ENCODE measurements around the gene DRC7. TPM values are rescaled to one million over a fixed set of nuclear protein-coding genes. Genes with fewer than 3 reads are reported as not detected.

DRC7 gene
- total RNA-seq, 1 donor from 2014 or later, result 0.04 TPM

GRCh38 chr16:57651344-57652333 is 43.0 kb upstream of the DRC7 start:
- no peak for TF ChIP-seq CTCF (IDR thresholded peaks at IDR 0.05; ENCODE audit: insufficient read depth, low read length, poor library complexity, severe bottlenecking)
- H3K36me3 ChIP-seq (ENCODE audit: control insufficient read depth, insufficient read depth, low read length), result no peaks in the 10 kb centered on the region
- no peak overlapping the region for H3K4me3 ChIP-seq (ENCODE audit: low read depth, low read length)
- H3K27me3 ChIP-seq (ENCODE audit: control insufficient read depth, insufficient read depth, low read length), result no peaks in the 10 kb centered on the region
- DNase-seq (ENCODE audit: low read depth), result no peak

GRCh38 chr16:57652695-57653471 is 41.7 kb upstream of the DRC7 start:
- TF ChIP-seq CTCF (IDR thresholded peaks at IDR 0.05; ENCODE audit: insufficient read depth, low read length, poor library complexity, severe bottlenecking), result no peak
- Histone ChIP-seq H3K36me3 (ENCODE audit: control insufficient read depth, insufficient read depth, low read length) (no peaks in the 10 kb centered on the region), H3K27me3 (ENCODE audit: control insufficient read depth, insufficient read depth, low read length) (no peaks in the 10 kb centered on the region), H3K4me3 (ENCODE audit: low read depth, low read length) (no peak overlapping the region)
- no peak for DNase-seq (ENCODE audit: low read depth)

GRCh38 chr16:57653936-57654335 is 40.7 kb upstream of the DRC7 start:
- no peak for DNase-seq (ENCODE audit: low read depth)

GRCh38 chr16:57656342-57656955 is 38.2 kb upstream of the DRC7 start:
- no peak for DNase-seq (ENCODE audit: low read depth)
- H3K4me3 ChIP-seq (ENCODE audit: low read depth, low read length), result no peak overlapping the region
- no peaks in the 10 kb centered on the region for H3K27me3 ChIP-seq (ENCODE audit: control insufficient read depth, insufficient read depth, low read length)
- peaks cover 2% of the 10 kb centered on the region for H3K36me3 ChIP-seq (ENCODE audit: control insufficient read depth, insufficient read depth, low read length)
- no peak for TF ChIP-seq CTCF (IDR thresholded peaks at IDR 0.05; ENCODE audit: insufficient read depth, low read length, poor library complexity, severe bottlenecking)

More at GRCh38 chr16:57653936-57654335, 40.7 kb upstream of the DRC7 start:
- H3K4me3 ChIP-seq (ENCODE audit: low read depth, low read length), result no peak overlapping the region
- TF ChIP-seq CTCF (IDR thresholded peaks at IDR 0.05; ENCODE audit: insufficient read depth, low read length, poor library complexity, severe bottlenecking), result no peak
- no peaks in the 10 kb centered on the region for H3K36me3 ChIP-seq (ENCODE audit: control insufficient read depth, insufficient read depth, low read length)
- H3K27me3 ChIP-seq (ENCODE audit: control insufficient read depth, insufficient read depth, low read length), result no peaks in the 10 kb centered on the region

- Histone ChIP-seq H3K36me3 (ENCODE audit: control insufficient read depth, insufficient read depth, low read length) (peaks cover 4% of the 10 kb centered on the region), H3K27me3 (ENCODE audit: control insufficient read depth, insufficient read depth, low read length) (no peaks in the 10 kb centered on the region), H3K4me3 (ENCODE audit: low read depth, low read length) (no peak overlapping the region)
- no peak for DNase-seq (ENCODE audit: low read depth)
- TF ChIP-seq CTCF (IDR thresholded peaks at IDR 0.05; ENCODE audit: insufficient read depth, low read length, poor library complexity, severe bottlenecking), result no peak
Measured at GRCh38 chr16:57657228-57657627, 37.4 kb upstream of the DRC7 start.

Data from kidney epithelial cell (primary cell).